ENCODE results near the gene PAPPA2.
"Not testable (repeated sequence)": the region's sequence is repeated elsewhere in the genome, so short reads cannot be mapped to it uniquely, and the experiment has no call there.

The PAPPA2 gene

DNA sequence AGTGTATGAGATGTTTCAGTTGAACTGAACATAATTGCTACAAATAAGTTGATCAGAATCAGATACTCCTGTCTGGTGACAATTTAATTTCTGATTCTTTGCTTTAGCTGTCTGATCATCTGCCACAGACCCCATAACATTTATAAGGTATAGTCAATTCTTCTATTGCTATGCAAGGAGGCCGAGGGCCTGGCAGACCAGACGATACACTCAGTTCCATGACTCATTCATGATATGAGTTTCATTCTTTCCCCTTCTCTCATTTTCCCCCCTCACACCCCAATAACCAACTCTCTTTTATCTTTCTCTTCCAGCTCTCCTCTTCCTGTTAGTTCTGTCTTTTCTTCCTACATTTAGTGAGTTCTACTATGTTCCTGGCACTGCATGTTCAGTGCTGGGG, 236.8 kb downstream of the PAPPA2 start:
- DNase-seq = no peak

GRCh38 chr1:176701151-176701866, 238.3 kb downstream of the PAPPA2 start:
- DNase-seq = no peak

GRCh38 chr1:176702901-176703300, 239.9 kb downstream of the PAPPA2 start:
- DNase-seq = no peak

DNA sequence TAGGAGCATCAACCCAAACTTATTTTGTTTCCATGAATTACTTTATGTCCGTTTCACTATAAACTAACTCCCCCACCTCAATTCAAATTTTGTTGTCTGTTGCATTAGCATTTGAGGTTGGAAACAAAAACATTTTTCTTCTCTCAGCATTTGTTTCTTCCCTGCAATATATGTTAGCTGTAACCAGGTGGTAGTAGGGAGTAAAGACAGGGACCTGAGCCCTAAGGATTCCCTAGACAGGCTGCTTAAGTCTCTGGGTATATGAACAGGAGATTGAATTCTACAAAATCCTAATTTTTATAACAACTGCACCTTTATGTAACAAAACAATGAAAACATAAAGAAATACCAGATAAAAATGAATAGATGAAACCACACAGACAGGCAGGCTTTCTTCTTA, 242.6 kb downstream of the PAPPA2 start:
- DNase-seq = no peak

DNA sequence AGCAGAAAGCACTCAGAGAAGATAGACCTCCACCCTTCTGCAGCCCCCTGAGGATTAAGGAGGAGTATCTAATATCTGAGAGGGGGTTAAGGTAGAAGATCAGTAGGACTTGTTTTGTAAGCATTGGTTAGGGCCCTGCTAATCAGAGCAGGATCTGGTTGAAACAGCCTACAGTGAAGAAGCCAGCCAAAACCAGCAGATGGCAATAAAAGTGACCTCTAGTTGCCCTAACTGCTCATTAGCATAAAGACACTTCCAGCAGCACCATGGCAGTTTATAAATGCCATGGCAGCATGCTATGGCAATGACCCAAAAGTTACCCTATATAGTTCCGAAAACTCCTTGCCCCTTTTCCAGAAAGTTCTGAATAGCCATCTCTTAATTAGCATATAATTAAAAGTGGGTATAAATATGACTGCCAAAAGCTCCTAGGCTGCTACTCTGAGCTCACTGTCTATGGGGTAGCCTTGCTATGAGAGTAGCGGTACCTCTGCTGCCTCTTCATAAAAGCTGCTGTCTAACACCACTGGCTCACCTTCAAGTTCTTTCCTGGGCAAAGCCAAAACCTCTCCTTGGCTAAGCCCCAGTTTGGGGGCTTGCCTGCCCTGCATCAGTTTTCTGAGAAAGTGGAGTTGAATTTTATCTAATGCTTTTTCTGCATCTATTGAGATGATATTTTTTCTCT, 254.2 kb downstream of the PAPPA2 start:
- DNase-seq = no peak

DNA sequence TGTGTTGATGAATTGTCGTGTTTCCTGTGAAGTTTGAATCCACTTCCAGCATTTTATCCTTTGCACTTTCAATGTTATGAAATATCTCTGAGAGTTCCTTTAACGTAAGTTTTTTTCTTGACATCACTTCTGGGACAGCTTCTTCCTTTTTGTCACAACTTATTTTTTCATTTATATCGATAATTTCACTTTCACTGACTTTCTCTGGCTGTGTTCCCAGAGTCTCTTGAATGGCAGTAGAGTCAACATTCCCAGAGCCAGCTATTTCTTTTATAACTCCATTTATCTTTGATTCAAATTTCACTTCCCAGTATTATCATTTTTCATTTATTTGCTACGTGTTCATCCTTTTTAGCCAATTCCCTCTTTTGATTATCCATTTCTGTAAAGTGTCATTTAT, 256.5 kb downstream of the PAPPA2 start:
- no peak for DNase-seq

GRCh38 chr1:176720838-176721237, 257.9 kb downstream of the PAPPA2 start:
- DNase-seq = no peak

DNA sequence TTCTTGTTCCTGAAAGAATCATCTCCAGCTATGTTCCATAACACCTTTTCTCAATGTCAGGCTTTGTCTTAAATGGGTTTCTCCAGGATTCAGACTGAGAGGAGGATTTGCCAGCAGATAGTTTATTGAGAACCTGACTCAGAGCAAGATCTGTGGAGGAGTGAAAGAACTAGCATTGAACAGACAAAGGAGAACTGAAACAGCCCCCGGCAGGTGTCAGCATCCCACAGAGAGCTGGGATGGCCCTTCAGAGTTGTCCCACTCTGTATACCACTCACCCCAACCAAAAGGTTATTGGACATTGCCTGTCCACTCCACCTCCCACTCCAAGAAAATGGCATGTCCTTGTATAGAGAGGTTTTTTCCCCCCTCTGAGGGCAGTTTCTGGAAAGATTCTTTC, 270.7 kb downstream of the PAPPA2 start:
- DNase-seq = no peak

GRCh38 chr1:176735201-176735600, 272.2 kb downstream of the PAPPA2 start:
- DNase-seq = no peak

GRCh38 chr1:176736015-176736414, 273.0 kb downstream of the PAPPA2 start:
- DNase-seq = no peak

DNA sequence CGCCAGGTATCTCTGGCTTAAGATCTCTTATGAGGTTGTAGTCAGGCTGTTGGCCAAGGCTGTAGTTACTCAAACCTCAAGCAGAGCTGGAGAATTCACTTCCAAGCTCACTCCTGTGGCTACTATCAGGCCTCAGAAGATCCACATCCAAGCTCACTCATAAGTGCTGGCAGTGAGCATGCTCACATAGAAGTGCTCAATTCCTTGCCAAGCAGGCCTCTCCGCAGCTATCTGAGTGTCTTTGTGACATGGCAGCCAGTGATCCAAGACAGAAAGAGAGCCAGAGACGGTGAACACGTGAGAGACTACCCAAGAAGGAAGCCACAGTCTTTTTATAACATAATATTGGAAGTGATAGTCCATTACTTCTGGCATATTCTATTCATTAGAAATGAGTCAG, 278.2 kb downstream of the PAPPA2 start:
- no peak for DNase-seq

DNA sequence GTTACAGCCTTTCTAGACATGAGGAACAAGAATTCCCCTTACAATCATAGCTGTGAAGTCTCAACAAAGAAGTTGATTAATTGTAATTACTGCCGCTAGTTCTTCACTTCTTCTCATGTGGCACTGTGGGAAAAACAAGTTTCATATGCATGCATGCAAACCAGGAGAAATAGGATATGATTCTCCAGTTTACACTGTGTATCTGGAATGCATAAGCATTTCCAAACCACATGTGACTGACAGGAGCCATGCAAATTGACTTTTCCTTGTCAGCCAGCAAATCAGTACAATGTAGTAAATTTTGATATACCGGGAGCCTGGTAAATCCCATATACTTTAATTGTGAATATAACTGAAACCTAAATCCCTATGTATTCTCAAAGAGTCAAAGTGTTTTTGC, 279.3 kb downstream of the PAPPA2 start:
- no peak for DNase-seq

GRCh38 chr1:176744142-176744541, 281.2 kb downstream of the PAPPA2 start:
- no peak for DNase-seq

- no peak for DNase-seq
Observed at GRCh38 chr1:176745945-176746344, 283.0 kb downstream of the PAPPA2 start.

DNA sequence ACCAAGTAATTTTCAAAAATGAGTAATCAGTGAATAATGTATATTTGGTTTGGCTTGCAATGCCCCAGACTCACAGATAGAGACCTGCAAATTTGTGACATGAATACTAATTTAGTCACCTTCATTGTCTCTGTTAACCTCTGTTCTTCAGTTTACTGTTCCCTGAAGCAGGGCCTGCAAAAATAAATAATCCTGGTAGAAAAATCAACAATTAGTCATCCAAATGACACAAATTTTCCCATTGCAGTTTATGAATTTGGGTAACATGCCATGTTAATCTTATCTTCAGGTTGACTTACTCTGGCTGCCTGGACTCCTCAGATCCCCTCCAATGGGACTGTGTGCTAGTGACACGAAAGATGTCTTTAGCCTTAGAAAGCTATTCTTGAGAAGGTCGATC, 289.5 kb downstream of the PAPPA2 start:
- DNase-seq = no peak

- DNase-seq = no peak
Observed at GRCh38 chr1:176754676-176755075, 291.7 kb downstream of the PAPPA2 start.

GRCh38 chr1:176756817-176757216, 293.8 kb downstream of the PAPPA2 start:
- not testable (repeated sequence) for DNase-seq

DNA sequence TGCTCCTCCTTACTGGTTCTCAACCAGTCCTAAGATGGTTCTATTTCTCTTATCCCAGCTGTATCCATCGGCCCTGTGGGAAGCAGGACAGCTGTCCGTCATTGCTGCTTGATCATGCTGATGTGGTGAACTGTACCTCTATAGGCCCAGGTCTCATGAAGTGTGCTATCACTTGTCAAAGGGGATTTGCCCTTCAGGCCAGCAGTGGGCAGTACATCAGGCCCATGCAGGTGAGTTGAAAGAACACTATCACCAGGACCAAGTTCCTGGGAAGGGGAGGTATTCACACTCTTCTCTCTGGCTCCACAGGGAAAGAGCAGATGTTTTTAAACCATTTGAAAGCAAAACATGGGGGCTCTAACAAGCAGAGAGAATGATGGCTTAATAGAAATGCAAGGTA, 302.6 kb downstream of the PAPPA2 start:
- no peak for DNase-seq

GRCh38 chr1:176766779-176767178, 303.8 kb downstream of the PAPPA2 start:
- DNase-seq = no peak

- DNase-seq = no peak
Observed at GRCh38 chr1:176767714-176768136, 304.8 kb downstream of the PAPPA2 start.

- DNase-seq = no peak
Observed at GRCh38 chr1:176768532-176768931, 305.6 kb downstream of the PAPPA2 start.

DNA sequence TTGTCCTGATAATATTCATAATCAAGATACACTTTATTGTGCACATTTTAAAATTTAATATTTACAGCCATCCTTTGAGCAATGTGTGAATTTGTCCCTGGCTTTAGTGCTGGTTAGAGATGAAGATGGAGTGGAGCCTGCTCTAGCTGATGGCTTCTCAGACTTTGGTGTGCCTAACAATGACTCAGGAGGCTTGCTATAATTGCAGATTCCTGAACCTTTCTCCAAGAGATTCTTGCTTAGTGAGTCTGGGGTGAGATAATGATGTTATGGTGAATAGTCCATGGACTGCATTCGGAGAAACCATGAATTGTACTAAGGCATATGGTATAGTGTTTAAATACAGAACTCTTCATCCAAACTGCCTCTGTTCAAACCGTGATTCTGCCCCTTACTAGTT, 307.1 kb downstream of the PAPPA2 start:
- no peak for DNase-seq

- no peak for DNase-seq
Observed at GRCh38 chr1:176773038-176773437, 310.1 kb downstream of the PAPPA2 start.

- DNase-seq = no peak
Observed at GRCh38 chr1:176774224-176774623, 311.2 kb downstream of the PAPPA2 start.

GRCh38 chr1:176775378-176775777, 312.4 kb downstream of the PAPPA2 start:
- DNase-seq = no peak

All from NCI-H2227 treated with DMSO at 0.1 percent for 48 hours (cell line).